ENCODE measurements around the gene TBX15. TPM values are rescaled to one million over a fixed set of nuclear protein-coding genes. Genes with fewer than 3 reads are reported as not detected.

TBX15 gene
- total RNA-seq, 1 donor from 2014 or later: 48.4 TPM

DNA sequence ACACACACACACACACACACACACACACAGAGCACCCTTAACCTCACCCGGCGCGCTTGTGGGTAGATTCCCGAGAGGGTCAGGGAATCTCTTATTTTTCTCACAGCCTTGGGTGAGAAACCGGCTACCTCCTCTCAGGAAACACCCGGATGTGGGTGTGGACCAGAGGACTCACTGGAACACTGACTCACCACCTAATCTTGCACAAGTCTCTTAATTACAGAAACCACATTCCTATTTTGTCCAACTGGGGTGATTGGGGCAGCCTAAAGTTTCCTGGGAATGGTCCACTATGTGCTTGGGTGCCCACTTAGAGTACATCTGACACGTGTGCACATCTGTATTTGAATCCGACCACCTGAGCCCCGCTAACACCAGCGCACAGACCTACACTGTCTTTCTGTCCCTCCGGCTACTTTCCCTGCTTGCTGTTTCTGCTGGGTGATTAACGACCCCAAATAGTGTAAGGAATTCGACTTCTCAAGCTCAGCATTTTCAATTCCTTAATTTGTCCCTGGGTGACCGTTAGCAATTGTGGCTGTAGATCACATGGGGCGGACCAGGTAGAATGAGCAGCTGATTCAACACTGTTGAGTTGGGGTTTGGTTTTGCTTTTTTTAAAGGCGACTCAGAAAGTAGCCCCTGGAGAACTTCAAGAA lies 14.0 kb upstream of the TBX15 start:
- DNase-seq (ENCODE audit: low read depth): peak; percentile 52

DNA sequence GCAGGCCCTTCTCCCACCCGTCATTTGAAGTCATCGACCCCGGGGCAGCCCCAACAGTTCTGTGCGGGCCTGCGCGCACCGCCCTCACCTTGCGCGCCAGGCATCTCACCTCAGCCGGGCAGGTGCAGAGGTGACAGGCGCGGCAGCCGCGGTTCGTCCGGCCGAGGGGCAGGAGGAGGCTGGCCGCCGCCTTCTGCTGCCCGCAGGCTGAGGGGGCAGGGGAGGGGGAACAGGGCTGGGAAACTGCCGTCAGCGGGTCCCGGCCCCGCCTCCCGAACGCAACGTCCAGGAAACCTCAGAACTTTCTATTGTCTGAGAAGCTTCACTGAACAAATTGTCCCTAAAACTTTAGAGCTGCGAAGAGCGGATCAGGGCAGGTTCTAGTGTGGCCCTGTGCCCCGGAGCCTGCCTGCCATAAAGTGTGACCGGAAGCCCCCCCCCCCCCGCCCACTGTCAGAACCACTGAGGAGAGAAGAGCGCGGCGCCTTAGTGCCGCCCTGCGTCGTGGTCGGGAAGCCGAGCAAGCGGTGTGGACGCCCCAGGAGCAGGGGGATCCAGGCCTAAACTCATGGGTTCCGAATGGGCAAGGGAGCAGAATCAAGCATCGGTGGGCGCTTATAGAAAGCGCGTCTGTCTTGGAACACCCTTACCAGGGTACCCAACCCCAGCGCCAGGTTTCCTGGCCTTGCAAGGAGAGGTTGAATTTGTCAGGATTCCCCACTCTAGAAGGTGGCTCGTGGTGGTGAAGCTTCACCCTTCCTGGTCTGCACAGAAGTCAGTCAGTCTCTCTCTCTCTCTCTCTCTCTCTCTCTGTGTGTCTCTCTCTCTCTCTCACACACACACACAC lies 13.3 kb upstream of the TBX15 start:
- no peak for DNase-seq (ENCODE audit: low read depth)

DNA sequence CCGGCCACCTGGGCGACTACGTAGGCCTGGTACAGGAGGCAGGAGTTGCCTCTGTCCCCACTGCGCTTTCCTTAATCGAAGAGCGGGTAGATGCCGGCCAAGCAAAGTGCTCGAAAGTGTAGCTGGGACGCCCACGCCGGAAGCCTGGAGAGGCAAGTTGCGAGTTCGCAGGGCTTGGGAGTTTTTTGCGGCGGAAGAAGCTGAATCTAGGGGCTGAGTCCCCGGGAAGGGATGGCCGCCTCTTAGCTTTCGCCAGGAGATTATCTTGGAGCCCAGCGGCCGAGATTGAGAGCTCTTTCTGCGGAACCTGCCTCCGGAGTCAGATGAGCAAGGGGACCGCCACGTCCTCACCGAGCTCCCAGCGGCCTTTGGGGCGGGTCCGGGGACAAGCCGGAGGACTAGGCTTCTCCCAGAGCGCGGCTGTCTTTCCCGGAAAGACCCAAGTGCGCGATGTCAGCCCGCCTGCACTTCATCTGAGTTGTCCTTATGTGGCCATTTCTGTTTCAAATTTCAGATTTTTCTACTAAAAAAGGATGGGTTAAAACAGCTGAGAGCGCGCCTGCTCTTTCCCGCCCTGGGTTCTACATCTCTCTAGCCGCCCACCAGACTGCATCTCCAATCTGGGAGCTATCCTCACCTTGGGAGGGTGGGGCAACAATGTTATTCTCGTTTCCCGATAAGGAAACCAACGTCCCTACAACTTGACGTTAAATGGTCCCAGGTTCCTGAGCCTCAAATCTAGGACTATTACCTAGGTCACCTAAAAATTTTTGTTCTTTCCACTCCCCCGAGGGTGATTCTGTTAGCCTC lies 12.4 kb upstream of the TBX15 start:
- no peak for DNase-seq (ENCODE audit: low read depth)

DNA sequence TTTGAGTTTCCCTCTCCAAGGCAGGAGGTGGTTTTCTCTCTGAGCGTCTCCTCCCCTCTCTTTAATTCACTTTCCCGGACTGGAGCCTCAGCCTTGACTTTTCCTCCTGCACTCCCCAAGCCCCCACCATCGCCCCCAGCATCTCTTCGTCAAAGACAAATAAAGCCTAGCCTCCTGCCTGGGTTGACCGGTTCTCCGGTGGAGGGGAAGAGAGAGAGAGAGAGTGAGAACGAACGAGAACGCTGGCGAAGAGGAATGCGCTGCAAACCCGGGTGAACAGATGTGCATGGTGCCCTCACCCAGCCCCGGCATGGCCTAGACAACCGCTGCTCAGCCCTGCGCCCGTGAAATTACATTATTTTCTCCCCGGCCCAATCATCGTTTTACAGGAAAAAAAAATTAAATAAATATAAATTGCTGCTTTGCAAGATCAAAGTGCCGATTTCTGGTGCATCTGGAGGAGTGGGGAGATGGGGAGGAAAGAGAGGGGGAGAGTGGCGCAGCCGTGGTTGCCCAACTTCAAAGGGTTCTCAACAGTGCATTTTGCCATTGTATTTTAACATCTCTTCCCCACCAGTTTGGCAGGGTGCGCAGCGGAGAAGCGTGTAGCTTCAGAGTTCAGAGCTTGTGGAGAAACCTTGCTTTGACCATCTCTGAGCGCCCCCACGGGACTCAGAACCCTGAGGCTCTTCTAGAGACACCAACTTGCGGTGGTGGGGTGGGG lies 11.4 kb upstream of the TBX15 start:
- DNase-seq (ENCODE audit: low read depth): no peak

DNA sequence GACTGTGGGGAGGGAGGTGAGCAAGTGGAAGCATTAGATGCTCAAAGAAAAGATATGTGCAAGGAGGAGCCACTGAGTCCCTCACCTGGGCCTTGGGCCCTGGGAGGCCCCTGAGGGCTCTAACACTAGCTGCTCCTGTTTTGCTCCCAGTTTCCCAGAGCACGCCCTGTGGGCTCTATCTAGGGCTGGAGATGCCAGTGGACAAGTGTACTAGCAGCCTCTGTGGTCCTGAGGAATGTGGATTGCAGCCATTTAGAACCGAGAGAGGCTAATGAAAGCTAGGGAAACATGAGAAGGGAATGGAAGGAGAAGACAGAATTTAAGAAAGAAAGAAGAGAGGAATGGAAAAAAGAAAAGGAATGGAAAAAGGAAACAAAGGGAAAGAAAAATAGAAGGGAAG lies 10.0 kb upstream of the TBX15 start:
- DNase-seq (ENCODE audit: low read depth): peak; percentile 89

DNA sequence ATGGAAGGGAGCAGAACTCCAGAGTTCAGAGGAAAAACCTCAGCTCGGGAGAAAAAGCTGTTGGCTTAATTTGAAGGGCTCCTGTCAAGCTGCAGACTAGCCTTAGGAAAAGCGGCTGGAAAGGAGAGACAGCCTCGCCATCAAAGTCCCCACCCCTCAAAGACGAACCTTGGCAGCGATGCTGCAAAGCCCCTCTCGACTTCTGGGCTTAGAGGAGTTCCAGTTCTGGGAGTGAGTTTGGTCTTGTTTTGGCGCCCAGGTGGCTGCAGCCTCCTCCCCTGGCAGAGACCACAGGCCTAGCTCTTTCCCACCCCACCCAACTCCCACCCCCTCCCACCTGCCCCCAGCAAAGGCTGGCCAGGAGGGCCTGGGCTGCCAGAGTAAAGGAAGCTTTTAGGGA lies 9.1 kb upstream of the TBX15 start:
- DNase-seq (ENCODE audit: low read depth): no peak

DNA sequence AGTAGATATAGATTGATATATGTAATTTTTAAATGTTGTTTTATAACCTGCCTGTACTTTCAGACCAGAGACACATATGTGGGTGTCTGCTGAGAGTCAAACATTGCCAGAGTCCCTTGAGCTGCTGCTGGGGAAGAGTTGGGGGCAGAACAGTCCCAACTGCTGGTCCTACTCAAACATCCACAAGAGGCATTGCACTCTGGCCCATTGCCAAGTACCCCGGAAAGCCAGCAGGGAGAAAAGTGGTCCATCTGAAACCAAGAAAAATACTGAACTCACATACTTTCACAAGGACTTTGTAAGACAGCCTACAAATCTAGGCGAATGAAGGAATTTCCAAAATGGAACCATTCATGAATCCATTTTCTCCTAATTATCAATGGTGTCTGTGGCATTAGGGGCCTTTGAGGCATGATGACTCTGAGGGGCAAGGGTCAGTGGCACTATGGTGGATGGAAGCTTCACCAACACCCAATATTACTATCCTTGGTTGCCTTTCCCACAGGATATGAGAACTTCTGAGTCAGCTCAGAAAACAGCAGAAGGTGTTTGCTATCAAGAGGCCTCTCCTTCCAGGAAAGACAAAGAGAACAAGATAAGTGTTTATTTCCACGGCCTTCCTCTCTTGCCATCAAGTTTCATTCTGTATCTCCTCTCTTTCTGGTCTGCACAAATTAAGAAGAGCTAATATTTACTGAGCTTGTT lies 7.3 kb upstream of the TBX15 start:
- no peak for DNase-seq (ENCODE audit: low read depth)

DNA sequence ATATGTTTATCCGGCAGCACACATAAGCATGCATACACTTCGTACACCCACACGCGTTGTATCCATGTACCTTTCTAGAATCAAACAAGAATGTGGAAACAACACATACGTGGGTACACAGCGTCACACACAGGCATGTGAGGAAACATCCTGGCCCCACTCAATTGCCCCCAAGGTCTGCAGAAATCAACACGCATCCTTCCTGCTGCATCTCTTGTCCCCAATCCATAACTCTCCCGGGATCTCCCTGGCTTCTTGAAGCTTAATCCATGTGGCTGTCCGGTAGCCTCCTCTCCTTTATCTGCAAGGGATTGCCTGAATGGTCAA lies 5.5 kb upstream of the TBX15 start:
- no peak for DNase-seq (ENCODE audit: low read depth)

DNA sequence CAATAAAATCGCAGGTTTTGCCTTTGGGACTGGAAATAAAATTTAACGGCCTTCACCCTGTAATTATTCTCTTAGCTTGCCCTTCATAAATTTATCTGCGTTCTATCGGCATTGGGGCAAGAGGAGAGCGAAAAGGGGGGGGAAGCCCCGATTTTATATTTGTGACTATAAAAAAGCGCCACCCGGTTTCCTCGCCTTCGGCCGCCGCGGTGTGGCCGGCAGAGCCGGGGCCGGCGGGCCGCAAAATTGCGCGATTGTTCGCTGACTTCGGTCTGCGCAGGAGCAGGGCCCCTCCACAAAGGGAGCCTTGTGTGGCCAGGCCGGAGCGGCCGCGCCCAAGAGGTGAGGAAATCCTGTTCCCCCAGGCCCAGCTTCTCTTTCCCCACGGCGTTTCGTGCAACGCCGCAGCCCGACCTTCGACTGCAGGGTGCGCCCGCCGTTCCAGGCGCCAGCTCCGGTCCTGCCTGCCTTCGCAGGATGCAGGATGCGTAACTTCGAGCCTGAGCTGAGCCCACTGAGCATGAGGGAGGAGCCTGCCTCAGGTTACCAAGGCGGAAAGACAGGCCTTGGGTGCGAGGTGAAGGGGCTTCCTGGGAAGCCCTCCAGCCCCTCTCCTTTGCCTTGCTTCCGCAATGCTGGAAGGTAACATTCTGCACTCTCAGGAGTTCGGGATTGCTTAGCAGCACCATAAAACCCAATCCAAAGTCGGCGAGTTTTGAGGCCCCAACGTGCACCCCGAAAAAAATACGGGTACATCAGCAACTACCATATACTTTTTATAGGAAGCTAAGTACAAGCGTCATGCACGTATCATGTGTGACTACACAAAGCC lies 4.9 kb upstream of the TBX15 start:
- DNase-seq (ENCODE audit: low read depth): no peak

DNA sequence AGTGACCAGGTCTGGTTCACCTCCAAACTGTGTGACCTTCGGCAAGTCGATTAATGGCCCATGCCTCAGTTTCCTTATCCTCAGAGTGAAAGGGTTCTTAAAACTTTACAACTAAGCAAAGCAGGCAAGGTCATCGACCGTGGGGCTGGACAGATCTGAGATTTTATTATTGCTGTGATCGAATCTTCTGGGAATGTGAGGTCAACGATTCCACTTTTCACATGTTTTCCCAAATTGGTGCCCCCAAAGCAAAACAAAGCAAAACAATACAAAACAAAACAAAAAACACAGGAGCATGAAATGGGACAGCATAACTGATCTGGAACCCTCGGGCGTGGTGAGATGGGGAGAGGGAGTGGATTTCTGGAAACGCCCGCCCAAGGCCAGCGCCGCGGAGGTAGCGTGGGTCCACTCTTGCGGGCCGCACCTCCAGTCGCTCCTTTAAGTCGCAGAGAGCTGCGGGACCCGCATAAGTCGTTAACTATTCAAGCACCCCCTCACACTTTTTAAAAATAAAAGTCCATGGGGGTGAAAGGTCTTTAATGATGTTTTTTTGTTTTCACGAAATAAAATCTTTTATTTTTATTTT lies 4.2 kb upstream of the TBX15 start:
- DNase-seq (ENCODE audit: low read depth): no peak

DNA sequence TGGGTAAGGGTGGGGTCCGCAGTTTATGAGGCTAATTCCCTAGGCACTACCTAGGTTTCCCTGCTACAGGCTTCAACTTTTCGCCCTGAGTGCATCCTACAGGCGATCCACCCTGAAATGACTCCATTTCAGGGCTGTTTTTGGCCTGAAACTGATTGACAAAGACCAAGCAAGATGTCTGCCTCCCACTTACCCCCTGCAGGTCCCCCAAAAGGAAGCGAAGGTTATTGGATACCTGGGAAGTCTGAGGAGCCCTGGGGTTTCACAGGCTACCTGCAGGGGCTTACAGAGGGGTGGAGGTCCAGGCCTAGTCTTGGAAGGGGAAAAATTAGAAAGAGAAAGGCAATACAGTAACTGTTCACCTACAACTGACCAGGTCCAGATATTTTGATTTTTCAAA lies 3.3 kb upstream of the TBX15 start:
- DNase-seq (ENCODE audit: low read depth): no peak

DNA sequence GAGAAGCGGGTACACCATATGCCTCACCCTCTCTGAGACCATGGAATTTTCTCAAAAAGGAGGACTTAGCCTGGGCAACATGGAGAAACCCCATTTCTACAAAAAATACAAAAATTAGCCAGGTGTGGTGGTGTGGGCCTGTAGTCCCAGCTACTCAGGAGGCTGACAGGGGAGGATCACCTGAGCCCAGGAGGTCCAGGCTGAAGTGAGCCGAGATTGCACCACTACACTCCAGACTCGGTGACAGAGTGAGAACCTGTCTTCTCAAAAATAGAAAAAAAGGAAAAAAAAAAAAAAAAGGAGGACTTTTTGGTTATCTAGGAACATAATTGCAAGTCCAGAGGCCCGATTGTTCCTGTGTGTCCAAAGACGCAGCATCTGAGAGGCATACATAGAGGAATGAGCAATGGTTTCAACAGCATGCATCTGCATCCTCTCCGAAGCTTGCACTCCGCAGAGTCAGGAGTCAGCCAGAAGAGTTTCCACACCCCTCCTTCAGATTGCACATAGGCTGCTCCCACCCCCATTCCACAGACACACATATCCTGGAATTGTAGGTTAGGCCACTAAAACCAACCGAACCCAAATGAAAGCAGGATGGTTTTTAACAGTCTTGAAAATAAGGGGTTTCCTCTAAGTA lies 2.5 kb upstream of the TBX15 start:
- no peak for DNase-seq (ENCODE audit: low read depth)

DNA sequence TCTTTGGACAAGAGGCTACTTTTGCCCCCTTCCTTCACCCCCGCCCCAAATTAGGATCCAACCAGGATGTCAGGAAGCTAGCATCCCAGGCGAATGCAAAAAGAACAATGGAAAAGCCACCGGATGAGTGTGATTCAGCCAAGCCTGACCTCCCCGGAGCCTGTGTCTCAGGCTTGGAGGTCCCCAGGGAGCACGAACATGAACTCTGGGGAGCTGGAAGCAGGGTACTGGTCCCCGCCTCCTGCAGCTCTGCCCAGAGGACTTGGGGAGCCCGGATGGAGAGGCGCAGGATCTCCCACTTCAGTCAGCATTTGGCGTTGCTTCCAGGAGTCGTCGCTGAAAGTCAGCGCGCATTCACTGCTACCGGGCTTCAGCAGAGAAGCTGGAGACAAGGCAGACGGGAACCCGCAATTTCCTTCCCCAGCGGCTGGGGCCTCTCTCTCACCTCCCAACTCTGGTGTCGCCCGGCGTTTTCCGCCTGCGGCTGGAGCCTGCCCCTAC lies 1.8 kb upstream of the TBX15 start:
- no peak for DNase-seq (ENCODE audit: low read depth)

DNA sequence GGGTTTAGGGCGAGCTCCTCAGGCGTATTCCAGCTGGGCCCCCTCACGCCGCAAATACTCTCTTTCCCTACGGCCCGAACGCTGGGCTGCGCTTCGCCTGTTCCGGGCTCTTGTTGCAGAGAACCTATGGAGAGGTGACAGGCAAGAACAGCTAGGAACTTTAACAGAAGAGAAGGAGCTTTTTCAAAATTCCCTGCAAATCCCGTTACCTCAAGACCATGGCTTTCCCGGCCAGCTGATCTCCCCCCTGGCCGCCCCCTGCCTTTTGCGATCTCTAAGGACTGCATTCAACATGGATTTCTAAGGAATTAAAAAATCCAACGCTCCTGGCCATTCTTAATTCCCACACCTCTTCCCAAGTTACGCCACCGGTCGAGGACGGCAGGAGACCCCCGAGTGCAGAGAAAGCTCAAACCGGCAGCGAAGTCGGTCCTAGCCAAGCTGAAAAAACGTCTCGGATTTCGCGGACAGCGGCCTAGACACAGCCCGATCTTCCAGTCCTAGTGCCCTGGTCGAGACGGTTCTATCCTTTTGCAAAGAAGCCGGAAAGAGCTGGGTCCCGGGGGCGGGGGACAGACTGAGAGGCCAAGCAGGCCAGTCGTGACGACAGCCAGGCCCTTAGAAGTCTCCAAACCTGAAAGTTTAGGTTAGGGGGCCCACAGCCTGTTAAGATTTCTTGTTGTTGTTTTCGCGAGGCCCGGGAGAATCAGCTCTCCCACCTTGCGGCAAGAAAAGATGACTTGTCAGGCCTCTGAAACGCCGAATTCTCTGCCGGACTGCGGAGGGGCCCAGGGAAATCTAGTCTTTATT lies 1.1 kb upstream of the TBX15 start:
- no peak for DNase-seq (ENCODE audit: low read depth)

DNA sequence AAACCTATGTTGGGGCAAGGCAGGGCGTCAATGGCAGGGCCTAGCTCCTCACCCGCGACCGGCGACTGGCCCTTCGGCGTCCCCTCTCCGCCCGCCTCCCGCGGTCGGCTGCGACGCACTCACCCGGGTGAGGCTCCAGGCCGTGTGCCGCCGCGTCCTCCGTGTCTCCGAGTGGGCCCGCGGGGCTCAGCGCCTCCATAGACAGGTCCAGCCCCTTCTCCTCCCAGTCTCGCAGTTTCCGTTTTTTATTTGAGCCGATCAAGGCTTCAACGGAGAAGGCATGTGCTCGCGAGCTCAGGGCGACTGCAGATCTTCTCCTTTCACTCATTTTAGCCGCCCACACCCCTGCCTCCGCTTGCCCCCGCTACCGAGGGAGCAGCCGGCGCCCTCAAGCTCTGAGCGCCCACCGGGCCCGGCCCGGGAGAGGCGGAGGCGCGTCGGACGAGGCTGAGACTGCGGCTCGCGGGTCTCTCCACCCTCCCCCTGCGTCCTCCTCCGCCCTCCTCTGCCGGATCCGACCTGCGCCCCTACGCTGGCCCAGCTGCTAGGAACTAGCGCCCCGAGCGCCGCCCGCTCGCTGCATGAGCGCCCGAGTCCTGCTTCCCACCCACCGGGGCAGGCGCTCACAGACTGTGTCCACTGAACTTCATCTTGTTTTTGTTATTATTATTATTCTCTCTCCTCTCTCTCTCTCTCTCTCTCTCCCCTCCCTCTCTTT lies 516 bp downstream of the TBX15 start:
- peak; percentile 83 for DNase-seq (ENCODE audit: low read depth)

DNA sequence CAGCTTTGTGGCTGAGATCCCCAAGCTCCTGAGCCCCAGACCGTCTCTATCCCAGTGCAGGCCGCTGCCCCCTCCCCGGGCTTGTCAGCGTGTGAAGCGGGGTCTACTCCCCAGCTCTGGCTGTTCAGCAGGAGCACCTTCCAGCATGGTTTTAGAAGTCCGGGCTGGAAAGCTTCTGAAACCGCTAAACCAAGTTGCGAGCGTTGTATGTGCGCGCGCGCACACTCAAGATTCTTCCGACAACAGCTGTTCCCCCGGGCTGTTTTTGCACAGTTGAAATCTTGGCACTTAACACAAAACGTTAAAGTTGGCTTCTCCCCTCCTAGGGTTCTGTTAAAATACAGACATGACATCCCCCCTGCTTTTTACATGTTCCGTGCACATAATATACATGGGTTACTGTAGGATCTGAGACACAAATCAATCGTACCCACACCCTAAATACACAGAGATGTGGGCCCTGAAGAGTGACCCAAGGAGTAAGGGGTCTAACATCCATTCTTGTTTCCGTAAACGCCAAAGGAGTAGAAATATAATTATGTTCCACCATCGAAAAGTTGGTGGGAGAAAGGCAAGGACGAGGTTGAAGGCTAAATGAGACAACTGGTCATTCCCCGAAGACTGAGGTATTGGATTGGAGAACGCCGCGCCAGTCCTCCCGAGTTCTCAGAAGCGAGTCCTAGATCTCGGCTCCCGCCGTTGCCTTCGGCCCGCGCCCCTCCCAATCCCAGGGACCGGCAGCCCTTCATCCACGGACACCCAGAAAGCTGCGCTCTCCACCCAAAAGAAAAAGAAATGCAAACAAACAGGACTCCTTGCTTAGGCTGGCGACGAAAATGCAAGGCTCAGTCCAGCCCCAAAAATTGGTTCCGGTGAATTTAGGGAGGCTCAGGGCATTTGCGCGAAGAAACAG lies 1.3 kb downstream of the TBX15 start:
- DNase-seq (ENCODE audit: low read depth): peak; percentile 87

Measured in myocyte (in vitro differentiated cells).